HG03565 (cell line): Measurements from ENCODE around the gene SH3BP4.

Experiments
- ATAC-seq: cut with Tn5 transposase; IDR thresholded peaks from one replicate; pipeline ENCODE4 v1.9.1; 2021; ENCODE audit warnings: mild to moderate bottlenecking, moderate library complexity; ENCODE audit not compliant: unreplicated experiment

The SH3BP4 gene

DNA sequence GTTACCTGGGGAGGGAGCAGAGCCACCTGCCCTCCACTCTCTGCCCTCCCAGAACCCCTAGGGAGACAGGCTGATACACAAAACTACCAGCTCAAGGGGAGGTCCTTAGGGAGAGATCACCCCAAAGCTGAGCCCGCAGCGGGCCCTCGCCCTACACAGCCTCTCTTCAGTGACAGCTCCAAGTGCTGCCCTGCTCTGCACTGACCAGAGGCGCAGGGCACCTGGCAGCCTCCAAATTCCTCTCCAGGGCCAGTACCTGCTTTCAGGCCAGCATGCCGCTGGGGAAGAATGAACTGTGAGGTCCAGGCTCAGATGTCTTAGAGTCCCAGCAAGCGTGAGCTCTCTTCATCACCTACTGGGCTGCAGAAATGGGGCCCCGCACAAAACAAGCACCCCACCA, 11.3 kb upstream of the SH3BP4 start:
- no peak for ATAC-seq

DNA sequence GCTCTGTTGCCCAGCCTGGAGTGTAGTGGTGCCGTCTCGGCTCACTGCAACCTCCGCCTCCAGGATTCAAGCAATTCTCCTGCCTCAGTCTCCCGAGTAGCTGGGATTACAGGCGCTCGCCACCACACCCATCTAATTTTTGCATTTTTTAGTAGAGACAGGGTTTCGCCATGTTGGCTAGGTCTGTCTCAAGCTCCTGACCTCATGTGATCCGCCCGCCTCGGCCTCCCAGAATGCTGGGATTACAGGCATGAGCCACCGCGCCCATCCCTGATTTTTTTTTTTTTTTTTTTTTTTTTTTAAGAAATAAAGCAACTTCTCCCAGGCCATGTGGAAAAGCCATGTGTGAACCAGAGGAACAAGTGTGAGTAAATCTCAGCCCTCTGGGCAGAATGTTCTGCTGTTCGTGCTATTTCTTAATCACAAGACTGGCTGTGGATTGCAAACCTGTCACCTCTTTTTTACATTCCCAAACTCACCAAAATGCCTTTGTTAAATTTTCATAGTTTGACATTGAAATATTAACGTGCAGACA, 6.4 kb upstream of the SH3BP4 start:
- no peak for ATAC-seq

DNA sequence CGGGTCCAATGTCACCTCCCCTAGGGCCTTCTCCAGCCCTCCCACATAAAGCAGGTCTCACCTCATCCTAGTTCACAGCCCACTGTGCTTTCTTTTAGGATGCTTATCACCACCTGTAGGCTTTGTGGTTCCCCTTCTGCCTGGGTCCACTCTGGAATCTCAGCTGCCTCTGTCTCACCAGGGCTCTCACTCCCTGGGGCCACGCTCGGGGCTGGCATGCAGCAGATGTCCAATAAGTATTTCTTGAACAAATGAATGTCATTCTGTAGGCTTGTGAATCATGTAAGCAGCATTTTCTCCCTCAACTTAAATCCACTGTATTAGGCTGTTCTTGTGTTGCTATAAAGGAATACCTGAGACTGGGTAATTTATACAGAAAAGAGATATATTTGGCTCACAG, 4.3 kb upstream of the SH3BP4 start:
- ATAC-seq = no peak

DNA sequence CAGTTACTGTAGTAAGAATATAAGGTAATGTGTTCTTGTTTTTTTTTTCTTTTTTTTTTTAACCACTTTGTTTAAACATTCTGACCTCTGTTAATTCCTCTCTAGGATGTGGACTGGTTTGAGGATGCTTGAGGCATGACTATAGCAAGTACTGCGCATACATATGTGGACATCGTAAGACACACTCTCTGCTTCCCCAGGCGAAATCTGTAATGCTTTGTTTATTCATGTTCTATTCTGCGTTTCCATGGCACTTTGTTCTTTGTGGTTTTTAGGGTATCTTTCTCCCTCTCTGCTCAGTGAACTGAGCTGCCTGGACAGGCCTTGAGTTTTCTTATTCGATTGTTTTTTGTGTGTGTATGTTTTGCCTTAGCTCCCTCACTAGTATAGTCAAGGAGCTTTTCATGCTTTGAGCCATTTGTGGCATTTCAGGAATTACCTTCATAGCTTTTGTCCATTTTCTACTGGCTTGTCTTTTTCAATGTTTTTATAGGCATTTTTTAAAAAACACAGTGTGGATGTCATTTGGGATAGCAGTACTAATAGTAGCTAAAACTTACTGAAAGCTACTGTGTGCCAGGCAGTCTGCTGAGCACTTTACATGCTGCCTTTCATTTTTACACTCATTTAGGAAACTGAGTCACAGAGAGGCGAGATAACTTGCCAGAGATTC, 1.9 kb upstream of the SH3BP4 start:
- no peak for ATAC-seq

DNA sequence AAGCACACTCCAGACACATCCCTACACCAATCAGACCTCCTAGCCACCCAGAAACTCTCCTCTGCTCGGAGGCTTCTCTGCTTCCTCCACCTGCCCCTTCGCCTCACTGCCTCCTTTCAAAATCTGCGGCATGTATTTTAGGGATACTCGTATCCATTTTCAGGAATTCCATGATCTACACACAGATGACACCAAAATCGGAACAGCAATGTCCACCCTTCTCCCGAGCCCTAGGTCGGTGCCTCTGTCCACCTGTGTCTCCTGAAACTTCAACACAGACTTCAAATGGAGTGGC, 1.4 kb upstream of the SH3BP4 start:
- no peak for ATAC-seq

DNA sequence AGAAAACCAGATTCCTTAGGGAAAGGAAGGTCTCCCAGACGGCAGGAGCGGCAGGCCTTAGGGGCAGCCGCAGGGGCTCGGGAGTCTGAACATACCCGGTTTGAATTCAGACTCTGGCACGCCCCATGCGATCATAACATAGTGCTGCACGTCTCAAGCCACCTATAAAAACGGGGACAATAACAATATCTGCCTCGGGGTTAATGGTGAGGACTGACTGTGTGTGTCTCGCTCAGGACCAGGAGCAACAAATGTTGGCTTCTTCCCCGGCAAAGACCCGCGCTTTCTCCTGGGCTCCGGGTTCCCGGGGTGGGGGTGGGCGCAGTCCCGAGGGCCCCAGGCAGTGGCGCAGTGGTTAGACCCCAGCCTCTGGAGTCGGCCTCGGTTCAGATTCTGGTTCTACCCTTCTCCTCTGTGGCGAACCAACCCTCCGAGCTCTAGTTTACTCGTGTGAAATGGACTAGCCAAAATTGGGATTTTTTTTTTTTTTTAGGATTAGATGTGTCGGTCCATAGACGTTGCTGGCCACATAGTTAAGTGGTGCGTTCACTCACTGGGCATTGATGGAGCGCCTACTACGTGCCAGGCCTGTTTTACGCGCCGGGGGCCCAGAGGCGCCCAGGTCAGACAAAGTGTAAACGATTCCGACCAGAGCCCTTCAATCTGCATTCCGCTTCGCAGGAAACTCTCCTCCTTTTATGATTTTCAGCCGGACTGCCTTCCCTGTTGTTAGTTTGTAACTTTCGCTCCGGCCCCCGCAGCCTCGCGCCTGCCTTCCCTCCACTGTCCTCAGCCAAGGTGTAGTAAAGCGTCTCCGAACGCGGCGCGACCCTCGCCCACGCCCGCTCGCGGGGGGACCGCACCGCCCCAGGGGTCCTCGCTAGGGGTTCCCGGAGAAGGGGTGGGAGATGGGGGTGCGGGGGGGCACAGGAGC, 820 bp upstream of the SH3BP4 start:
- ATAC-seq = no peak

DNA sequence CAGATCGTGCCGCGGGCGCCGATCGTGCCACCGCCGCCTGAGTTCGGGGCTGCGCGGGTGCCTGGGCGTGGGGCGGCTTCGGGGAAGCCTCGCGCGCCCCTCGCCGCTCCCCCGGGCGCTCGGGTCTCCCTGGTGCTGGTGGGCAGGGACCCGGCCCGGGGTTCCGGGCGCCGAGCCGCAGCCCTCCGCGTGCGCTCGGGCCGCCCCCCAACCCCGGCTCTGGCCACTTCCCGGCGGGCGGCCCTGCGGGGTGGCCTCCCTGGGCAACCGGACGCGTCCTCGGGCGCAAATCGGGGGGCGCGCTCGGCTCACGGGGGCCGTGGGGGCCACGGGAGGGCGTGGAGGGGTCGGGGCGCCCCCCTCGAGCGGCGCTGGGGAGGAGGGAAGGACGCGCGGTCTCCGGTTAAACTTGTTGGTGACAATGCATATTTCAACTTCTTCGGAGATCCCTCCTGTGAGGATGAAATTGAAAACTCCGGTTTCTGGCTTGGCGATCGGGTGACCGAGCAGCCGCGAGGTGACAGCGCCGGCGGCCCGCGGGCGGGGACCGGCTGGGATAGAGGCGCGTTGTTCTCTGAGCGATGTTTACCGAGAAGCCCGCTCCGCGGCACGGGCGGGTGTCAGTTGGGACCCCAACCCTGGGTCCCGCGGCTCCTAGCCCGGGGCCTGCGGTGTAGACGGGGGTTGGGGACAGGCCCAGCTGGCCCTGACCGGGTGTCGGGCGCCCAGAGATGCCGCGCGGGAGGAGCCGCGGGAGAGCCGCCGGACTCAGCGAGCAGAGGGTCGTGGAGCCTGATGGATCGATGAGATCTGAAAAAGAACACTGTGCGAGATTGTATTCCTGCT, 676 bp downstream of the SH3BP4 start:
- no peak for ATAC-seq

DNA sequence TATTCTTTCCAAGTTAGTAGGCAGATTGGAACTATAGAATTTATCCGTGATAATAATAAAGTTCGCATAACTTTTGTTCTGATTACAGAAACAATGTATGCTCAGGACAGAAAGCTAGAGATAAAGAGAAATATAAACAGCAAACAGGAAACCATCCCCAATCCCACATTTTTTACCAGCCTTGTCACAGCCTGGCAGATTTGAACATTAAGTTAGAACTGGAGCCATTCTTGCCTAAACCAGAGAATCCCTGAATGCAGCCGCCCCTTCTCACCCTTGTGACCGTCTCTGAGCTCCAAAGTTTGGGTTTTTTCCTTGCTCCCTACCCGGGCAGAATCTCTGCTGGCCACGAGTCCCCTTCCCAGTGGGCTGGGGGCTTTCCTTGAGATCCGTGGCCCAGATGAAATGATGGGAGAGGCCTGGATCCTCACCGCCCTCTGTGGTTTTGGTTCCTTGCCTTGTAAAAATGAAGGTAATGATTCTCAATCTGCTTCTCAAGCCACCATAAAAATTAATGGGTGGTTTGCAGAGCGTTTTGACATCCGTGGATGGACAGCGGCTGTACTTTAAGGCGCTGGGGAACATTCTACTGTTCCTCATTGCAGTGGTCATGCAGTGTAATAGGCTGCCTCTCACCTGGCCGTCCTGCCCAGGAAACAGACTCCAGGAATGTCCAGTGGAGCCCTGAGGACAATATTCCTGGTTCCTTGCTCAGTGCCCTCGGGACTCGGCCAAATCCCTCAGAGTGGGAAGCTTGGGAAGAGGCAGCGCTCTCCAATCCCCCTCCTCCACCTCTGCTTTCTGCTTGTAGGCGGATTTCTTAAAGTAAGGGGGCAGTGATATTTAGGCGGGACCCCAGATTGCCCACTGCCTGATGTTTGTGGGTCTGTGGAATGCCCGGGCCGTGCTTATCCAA, 1.6 kb downstream of the SH3BP4 start:
- no peak for ATAC-seq

DNA sequence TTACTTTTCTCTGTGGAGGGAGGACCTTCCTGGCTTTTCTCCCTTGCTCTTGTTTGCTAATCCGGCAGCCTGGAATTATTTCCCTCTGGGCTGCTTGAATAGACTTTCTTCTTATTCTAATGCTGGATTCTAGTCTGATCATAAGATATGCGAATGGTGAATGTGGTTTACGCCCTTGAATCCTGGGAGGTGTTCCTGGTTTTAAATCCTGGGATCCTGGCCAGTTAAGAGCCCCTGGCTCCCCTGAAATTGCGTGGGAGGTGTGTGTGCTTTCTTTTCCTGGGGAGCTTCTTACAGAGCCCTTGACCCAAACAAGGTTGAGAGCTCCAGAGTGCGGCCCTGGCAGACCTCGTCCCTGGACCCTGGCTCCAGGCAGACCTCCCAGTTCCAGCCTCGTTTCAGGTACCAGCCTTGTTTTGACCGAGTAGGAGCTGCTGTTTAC, 2.8 kb downstream of the SH3BP4 start:
- ATAC-seq = no peak

DNA sequence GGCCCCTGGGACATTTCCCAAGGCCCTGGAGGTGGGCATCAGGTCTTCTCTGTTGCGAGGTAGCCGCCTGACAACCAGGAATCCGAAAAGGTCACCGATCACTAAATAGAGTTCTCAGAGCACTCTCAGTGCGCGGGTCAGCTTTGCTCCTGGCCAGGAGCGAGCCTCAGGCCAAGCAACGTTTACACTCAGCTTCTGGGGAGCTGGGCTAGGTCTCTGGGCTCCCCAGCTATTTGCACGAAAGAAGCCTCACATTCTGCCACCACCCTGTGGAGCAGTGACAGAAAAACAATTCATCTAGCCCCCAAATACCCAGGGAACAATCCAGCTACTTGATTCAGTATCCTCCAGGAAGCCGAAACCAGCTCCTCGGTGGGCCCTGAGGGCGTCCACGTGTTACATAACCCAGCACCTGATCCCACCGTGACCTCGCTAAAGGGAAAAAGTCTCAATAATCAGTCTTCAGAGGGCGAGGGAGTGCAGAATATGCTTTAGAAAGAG, 3.3 kb downstream of the SH3BP4 start:
- ATAC-seq = no peak

DNA sequence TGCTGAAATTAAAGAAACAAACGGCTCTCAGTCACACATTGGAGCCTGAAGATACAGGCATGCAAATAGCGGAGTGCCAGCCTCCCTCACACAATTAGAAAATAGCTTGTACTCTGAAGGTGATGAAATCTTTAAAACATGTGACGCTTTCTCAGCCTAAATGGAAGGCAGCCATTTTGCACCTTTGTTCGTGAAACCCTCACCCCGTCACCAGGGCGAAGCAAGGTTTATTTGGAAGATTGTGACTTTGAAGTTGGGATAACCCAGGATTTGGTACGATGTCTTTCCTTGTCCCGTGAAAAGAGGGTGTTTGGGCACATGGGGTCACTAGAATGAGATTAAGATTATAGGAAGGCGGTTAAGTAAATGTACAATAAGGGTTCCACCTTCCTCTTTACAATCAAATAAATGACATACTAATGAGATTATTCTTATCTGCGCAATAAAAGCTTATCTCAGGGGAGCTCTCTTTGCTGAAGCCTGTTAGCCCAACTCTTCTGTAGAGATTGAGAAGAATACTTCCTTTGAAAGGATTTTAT, 4.2 kb downstream of the SH3BP4 start:
- no peak for ATAC-seq

DNA sequence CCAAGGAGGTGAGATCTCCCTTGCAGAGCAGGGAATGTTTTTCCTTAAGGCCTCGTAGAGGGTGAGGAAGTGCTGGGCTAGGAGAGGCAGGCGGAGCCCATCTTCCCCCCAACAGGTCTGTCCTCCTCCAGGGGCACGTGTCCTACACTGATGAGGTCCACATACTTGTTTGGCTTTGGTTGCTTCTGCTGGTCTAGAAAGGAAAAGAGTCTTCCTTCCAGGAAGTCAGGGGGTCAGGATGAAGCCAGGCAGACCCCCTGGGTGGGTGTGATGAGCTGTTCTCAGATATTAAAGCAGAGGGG, 6.0 kb downstream of the SH3BP4 start:
- ATAC-seq = no peak

DNA sequence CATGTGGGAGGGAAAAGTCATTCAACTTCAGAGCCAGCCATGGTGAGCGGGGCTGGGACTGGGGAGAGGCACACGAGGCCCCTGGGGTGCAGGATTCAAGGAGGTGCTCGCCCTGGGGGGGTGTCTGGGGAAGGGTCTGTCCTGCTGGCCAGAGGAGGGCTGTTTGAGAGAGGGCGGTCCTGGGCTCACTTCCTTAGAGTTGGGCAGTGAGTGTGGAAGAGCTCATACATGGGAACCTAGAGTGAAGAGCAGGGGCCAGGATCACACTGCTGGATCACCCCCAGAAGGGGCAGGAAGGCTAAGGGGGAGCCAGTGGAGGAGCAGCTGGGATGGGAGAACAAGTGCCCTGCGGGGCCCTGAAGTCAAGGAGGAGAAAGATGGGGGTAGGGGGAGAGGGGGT, 6.5 kb downstream of the SH3BP4 start:
- ATAC-seq = no peak

DNA sequence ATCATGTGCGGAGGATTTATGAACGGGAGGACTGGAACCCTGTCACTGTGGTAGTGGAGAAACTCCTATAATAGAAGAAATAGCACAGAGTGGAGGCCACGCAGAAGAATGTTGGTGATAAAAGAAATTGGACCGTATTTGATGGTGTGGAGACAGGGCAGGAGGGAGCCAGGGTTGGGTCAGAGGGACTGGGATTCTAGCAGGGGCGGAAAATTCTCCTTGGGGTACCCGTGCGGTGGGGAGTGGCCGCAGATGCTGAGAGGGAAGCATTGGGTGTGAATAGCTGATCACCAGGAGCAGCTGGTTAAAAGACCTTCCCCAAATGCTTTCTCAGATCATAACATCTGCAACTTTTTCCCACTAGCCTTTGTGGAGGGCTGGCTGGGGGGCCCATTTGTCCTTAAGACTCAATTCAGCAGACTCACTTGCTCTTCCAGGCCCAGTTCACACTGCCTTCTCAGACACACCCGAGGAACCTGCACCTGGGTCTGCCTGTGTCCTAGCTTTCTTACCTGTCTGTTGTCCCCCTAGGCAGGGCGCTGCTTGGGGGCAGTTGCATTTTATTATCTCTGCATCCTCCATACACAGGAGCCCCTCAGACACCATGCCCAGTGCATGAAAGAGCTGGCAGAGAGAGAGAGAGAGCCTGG, 7.1 kb downstream of the SH3BP4 start:
- no peak for ATAC-seq

DNA sequence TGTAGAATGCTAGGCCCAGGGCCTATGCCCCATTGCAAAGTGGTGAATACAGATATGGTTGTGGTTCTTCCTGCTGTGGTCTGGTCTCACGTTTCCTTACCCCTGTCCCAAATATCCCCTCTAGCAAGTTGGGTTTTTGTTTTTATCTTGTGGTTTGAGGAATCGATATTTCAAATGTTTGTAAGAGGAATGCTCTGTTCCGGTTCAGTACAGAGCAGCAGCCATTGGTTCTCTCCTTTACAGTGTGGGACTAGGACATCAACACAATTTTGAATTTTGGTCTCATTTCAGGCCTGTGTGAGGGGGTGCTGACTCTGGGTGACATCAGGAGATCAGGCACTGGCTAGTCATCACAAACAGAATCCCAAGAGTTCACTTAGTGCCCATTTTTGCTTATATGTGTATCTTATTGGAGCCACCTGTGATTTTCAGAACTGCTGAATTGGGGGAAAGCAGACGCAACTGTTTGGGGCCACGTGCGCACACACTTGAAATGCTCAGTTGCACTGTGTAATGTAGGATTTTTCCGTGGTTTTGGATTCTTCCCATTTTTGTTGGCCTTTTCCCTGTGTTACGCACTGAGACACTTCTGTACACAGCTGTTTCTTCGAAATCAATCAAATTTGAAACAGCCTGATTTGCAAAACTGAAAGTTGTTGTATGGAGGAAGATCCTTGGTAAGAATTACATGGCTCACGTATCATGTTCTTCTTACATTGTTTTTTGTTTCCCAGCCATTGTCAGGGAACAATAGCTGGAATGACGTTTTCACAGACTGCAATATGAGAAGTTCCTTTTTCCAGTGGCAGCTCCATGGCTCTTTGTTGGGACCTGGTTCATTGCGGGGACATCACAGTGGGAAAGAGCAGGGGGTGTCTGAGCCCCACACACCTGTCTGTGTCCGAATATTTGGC, 8.6 kb downstream of the SH3BP4 start:
- ATAC-seq = no peak

DNA sequence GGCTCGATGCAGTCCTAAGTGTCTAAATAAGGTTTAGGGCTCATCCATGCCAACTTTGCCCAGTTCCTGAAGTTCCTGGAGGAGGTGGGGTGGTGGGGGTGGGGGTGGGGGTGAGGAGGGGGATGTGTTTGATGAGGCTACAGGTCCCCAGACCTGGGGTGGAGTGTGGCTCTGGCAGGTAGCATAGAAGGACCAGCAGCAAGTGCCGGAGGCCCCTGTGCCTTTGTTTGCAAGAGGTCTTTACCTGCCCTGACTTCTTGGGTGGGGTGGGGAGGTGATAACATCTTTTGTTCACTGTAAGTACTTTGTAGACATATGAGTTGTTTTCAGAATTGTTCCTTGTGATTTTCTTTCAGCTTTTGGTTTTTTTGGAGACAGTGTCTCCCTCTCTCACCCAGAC, 10.0 kb downstream of the SH3BP4 start:
- ATAC-seq = no peak

DNA sequence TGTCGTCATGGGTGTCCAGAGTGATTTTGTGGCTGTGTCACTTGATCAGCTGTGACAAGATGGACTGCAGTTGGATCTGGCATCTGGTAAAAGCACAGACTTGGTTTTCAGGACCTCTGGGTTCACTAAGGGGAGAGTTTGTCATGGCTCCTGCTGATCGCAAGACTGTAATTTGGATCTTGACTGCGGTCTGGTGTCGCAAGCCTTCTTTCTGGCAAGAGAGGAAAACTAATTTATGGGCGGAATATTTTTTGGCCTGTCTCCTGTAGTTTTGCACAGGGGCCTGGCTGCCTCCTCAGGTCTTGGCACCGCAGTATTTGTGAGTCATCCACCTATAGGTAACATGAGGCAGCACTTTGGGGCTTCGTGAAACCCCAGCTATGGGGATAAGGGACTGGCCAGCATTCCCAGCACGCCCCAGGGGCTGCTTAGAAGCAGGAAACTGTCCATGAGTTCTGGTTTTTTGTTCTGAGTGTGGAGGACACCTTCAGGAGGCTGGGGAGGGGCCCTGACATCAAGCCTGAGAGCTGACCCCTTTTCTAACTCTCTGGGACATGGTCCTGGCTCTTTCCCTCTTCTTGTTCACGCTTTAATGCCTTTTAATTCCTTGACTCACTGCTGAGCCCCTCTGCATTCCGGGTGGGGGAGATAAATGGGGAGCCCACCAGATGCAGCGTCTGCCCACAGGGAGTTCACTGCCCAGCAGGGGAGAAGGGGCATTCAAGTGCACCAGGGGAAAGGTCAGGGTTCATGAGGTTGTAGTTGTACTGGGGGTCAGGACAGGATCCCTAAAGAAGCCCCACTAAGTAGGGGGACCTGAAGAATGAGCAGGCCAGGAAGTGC, 12.2 kb downstream of the SH3BP4 start:
- no peak for ATAC-seq
